Stomach smooth muscle (tissue), 2 donors: ENCODE data around the gene WDR89.
"Not testable (repeated sequence)": the region's sequence is repeated elsewhere in the genome, so short reads cannot be mapped to it uniquely, and the experiment has no call there.

Experiments
- H3K27ac ChIP-seq: one replicate; pipeline ENCODE4 v1.7.0; 2013; ENCODE audit warnings: mild to moderate bottlenecking, low read length, inconsistent platforms
- H3K27me3 ChIP-seq, 2 donors: one replicate each; pipeline ENCODE4 v1.7.0; 2013; ENCODE audit warnings: low read length in 2 of 2; ENCODE audit not compliant: insufficient read depth in 2 of 2, control insufficient read depth in 1 of 2
- H3K36me3 ChIP-seq, 2 donors: one replicate each; pipeline ENCODE4 v1.7.0; 2013; ENCODE audit warnings: low read length in 2 of 2; ENCODE audit not compliant: control insufficient read depth in 2 of 2, insufficient read depth in 2 of 2
- H3K4me1 ChIP-seq: one replicate; pipeline ENCODE4 v1.7.0; 2013; ENCODE audit warnings: low read length; ENCODE audit not compliant: control insufficient read depth, insufficient read depth
- H3K4me3 ChIP-seq, 2 donors: one replicate each; pipeline ENCODE4 v1.7.0; 2013; ENCODE audit warnings: low read length in 2 of 2
- H3K9ac ChIP-seq, 2 donors: one replicate each; pipeline ENCODE4 v1.7.0; 2013; ENCODE audit warnings: low read length in 2 of 2, mild to moderate bottlenecking in 1 of 2
- H3K9me3 ChIP-seq, 2 donors: one replicate each; pipeline ENCODE4 v1.7.0; 2013; ENCODE audit warnings: low read length in 2 of 2; ENCODE audit not compliant: control insufficient read depth in 2 of 2
- donor health status: healthy.
- donor health status: Pancreatic carcinoma.

Gene WDR89

GRCh38 chr14:63672417-63673180 lies 30.9 kb upstream of the WDR89 start:
- Histone ChIP-seq H3K4me1 (no peaks in the 10 kb centered on the region), H3K27ac (no peak overlapping the region), H3K9ac (no peak overlapping the region), H3K9me3 (no peaks in the 10 kb centered on the region), H3K27me3 (no peaks in the 10 kb centered on the region), H3K36me3 (no peaks in the 10 kb centered on the region), H3K4me3 (no peak overlapping the region)

GRCh38 chr14:63671987-63672386 lies 30.3 kb upstream of the WDR89 start:
- H3K36me3 ChIP-seq: no peaks in the 10 kb centered on the region
- H3K9ac ChIP-seq: no peak overlapping the region
- H3K27me3 ChIP-seq: no peaks in the 10 kb centered on the region
- H3K27ac ChIP-seq: no peak overlapping the region
- no peaks in the 10 kb centered on the region for H3K4me1 ChIP-seq
- H3K9me3 ChIP-seq: no peaks in the 10 kb centered on the region
- H3K4me3 ChIP-seq: no peak overlapping the region

- no peak overlapping the region for H3K9ac ChIP-seq
- H3K27ac ChIP-seq: no peak overlapping the region
- H3K4me3 ChIP-seq: no peak overlapping the region
- H3K27me3 ChIP-seq: no peaks in the 10 kb centered on the region
- no peaks in the 10 kb centered on the region for H3K36me3 ChIP-seq
- no peaks in the 10 kb centered on the region for H3K9me3 ChIP-seq
- H3K4me1 ChIP-seq: no peaks in the 10 kb centered on the region
Measured at GRCh38 chr14:63670692-63671091, 29.0 kb upstream of the WDR89 start.

GRCh38 chr14:63666335-63666734 lies 24.7 kb upstream of the WDR89 start:
- no peak overlapping the region for H3K9ac ChIP-seq
- no peaks in the 10 kb centered on the region for H3K9me3 ChIP-seq
- H3K36me3 ChIP-seq: no peaks in the 10 kb centered on the region
- H3K4me1 ChIP-seq: no peaks in the 10 kb centered on the region
- H3K27ac ChIP-seq: no peak overlapping the region
- no peaks in the 10 kb centered on the region for H3K27me3 ChIP-seq
- H3K4me3 ChIP-seq: no peak overlapping the region

DNA sequence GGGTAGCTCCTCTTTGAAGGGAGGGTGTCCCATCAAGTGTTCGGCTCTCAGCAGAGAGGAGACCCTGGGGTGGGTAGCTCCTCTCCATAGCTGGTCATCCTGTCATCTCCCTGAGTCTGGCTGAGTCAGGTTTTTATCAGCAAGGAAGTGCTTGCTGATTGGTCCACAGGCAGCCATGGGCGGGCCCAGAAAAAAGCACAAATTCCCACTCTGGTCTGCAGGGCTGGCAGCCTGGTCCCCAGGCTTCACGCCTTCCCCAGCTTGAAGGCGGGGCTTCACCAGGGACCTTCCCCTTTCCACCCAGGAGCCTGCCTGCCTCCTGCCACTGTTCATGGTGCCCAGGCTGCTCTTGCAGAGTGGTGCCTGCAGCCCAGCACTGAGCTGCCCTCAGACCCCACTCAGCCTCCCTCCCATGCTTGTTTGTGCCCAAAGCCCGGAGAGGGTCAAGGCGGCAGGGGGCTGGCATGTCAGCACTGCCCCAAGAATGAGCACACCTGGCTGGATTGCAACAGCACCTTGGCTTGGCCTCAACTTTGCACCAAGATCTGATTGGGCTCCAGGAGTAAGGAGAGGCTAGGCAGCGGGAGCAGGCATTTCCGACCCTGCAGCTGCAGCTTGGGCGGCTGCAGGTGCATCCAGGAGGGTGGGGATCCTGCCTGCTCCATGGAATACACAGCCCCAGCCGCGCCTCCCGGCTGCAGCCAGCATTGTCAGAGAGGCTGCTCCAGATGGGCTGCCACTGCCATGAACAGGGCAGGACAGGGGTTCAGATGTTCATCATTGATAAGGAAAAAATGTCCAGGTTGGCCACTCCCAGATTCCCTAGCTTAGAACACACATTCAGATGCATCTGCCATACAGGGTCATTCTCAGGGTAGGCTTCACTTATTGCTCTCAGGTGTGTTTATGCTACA lies 22.0 kb upstream of the WDR89 start:
- Histone ChIP-seq H3K4me3 (no peak overlapping the region), H3K27ac (no peak overlapping the region), H3K36me3 (no peaks in the 10 kb centered on the region), H3K9ac (no peak overlapping the region), H3K9me3 (no peaks in the 10 kb centered on the region), H3K4me1 (no peaks in the 10 kb centered on the region), H3K27me3 (no peaks in the 10 kb centered on the region)

DNA sequence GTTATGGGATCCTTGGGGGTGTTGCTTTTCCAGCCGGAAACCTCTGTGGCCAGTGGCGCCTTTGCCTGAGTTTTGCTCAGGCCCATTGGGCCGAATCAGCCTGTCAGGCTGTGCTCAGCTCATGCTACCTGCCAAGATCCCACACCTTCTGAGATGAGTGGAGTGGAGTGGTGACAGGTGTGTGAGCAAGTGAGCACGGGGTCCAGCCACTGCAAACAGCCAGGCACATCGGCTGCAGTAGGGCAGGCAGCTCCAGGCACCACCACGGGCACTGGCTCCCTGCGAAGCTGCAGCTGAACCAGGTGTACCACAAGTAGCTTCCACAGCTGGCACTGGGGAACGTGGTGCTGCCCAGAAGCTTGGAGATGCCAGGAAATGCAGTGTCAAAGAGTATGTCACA lies 21.1 kb upstream of the WDR89 start:
- no peaks in the 10 kb centered on the region for H3K27me3 ChIP-seq
- no peaks in the 10 kb centered on the region for H3K4me1 ChIP-seq
- no peaks in the 10 kb centered on the region for H3K36me3 ChIP-seq
- no peak overlapping the region for H3K4me3 ChIP-seq
- no peaks in the 10 kb centered on the region for H3K9me3 ChIP-seq
- no peak overlapping the region for H3K9ac ChIP-seq
- no peak overlapping the region for H3K27ac ChIP-seq

GRCh38 chr14:63661881-63662280 lies 20.2 kb upstream of the WDR89 start:
- not testable (repeated sequence) for H3K27ac ChIP-seq, H3K9ac ChIP-seq, H3K36me3 ChIP-seq

GRCh38 chr14:63659726-63660125 lies 18.1 kb upstream of the WDR89 start:
- H3K4me3 ChIP-seq: no peak overlapping the region

More at GRCh38 chr14:63661881-63662280, 20.2 kb upstream of the WDR89 start:
- H3K9me3 ChIP-seq, H3K27me3 ChIP-seq, H3K4me1 ChIP-seq, H3K4me3 ChIP-seq: not testable (repeated sequence)

GRCh38 chr14:63656194-63656593 lies 14.5 kb upstream of the WDR89 start:
- no peaks in the 10 kb centered on the region for H3K9me3 ChIP-seq
- H3K4me3 ChIP-seq: no peak overlapping the region
- H3K27me3 ChIP-seq: no peaks in the 10 kb centered on the region
- no peak overlapping the region for H3K27ac ChIP-seq
- H3K4me1 ChIP-seq: no peaks in the 10 kb centered on the region
- H3K36me3 ChIP-seq: no peaks in the 10 kb centered on the region
- no peak overlapping the region for H3K9ac ChIP-seq

More at GRCh38 chr14:63659726-63660125, 18.1 kb upstream of the WDR89 start:
- Histone ChIP-seq H3K27ac (no peak overlapping the region), H3K4me1 (no peaks in the 10 kb centered on the region), H3K9ac (no peak overlapping the region), H3K9me3 (no peaks in the 10 kb centered on the region), H3K36me3 (no peaks in the 10 kb centered on the region), H3K27me3 (no peaks in the 10 kb centered on the region)

GRCh38 chr14:63654936-63655335 lies 13.3 kb upstream of the WDR89 start:
- Histone ChIP-seq H3K4me3 (no peak overlapping the region), H3K27me3 (no peaks in the 10 kb centered on the region), H3K36me3 (no peaks in the 10 kb centered on the region), H3K4me1 (no peaks in the 10 kb centered on the region), H3K9me3 (no peaks in the 10 kb centered on the region), H3K27ac (no peak overlapping the region), H3K9ac (no peak overlapping the region)

- Histone ChIP-seq H3K4me3 (no peak overlapping the region), H3K36me3 (no peaks in the 10 kb centered on the region), H3K4me1 (no peaks in the 10 kb centered on the region), H3K27me3 (no peaks in the 10 kb centered on the region), H3K27ac (no peak overlapping the region), H3K9me3 (no peaks in the 10 kb centered on the region), H3K9ac (no peak overlapping the region)
Measured at GRCh38 chr14:63654346-63654745, 12.7 kb upstream of the WDR89 start.
